ENCODE results near the gene SERPINB4.

SERPINB4 gene

GRCh38 chr18:63588909-63589308, 55.1 kb downstream of the SERPINB4 start:
- Histone ChIP-seq H3K4me3 (ENCODE audit: low read length) (no peak overlapping the region), H3K9me3 (ENCODE audit: control insufficient read depth, low read length) (no peaks in the 10 kb centered on the region), H3K27me3 (ENCODE audit: control insufficient read depth, insufficient read depth, low read length) (no peaks in the 10 kb centered on the region), H3K9ac (ENCODE audit: low read length) (no peak overlapping the region), H3K4me1 (ENCODE audit: control insufficient read depth, insufficient read depth, low read length) (no peaks in the 10 kb centered on the region), H3K36me3 (ENCODE audit: control insufficient read depth, insufficient read depth, low read length) (no peaks in the 10 kb centered on the region)

Data from mucosa of stomach (tissue), 1 donor.